HEK293 (cell line): ENCODE results near the gene OSCAR.

Source experiments
- CTCF ChIA-PET: fragments of 350-600 bp; formaldehyde crosslinking; extraction: SDS; loops from one replicate; lab custom pipeline; 2021; ENCODE audit warnings: antibody characterized with exemption; lab: Yijun Ruan, JAX
- POLR2A ChIA-PET: fragments of 300-600 bp; formaldehyde crosslinking; extraction: SDS; loops from one replicate; lab custom pipeline; 2020; ENCODE audit warnings: antibody characterized with exemption, inconsistent platforms; lab: Yijun Ruan, JAX
- H3K27ac ChIP-seq: fragments of 200-500 bp; sonication (Bioruptor generic); 2 replicates; pipeline ENCODE4 v1.5.1; 2014; ENCODE audit warnings: low read depth, low read length, control low read depth, inconsistent platforms; ENCODE audit errors: extremely low read depth
- H3K36me3 ChIP-seq, 2 experiments: fragments of 200-500 bp in 1 of 2; sonication (Bioruptor generic) in 1 of 2; 1 replicate in 1 of 2; 2 replicates in 1 of 2; pipeline ENCODE4 v1.5.1; 2014 to 2017; ENCODE audit warnings: inconsistent platforms in 2 of 2, low read length in 2 of 2; ENCODE audit not compliant: control insufficient read depth in 2 of 2, insufficient read depth in 1 of 2
- H3K4me1 ChIP-seq: fragments of 200-500 bp; sonication (Bioruptor generic); 2 replicates; pipeline ENCODE4 v1.5.1; 2014; ENCODE audit warnings: mild to moderate bottlenecking, low read length, inconsistent platforms; ENCODE audit not compliant: control insufficient read depth, insufficient read depth
- H3K4me3 ChIP-seq: 2 replicates; pipeline ENCODE4 v1.5.1; 2011; ENCODE audit warnings: low read depth, mild to moderate bottlenecking, control low read depth, low read length, moderate library complexity
- H3K9me3 ChIP-seq: fragments of 200-500 bp; sonication (Bioruptor generic); 2 replicates; pipeline ENCODE4 v1.5.1; 2014; ENCODE audit warnings: low read depth, low read length, inconsistent platforms; ENCODE audit not compliant: control insufficient read depth, insufficient read depth
- FEZF1 ChIP-seq: fragments of 450-650 bp; formaldehyde crosslinking; IDR thresholded peaks from 2 replicates; pipeline ENCODE4 v1.5.1; 2016; ENCODE audit warnings: missing biosample characterization, missing genetic modification characterization
- GFI1B ChIP-seq: fragments of 450-650 bp; formaldehyde crosslinking; IDR thresholded peaks from 2 replicates; pipeline ENCODE4 v1.5.1; 2016; ENCODE audit warnings: missing biosample characterization, missing genetic modification characterization
- ZBTB10 ChIP-seq: fragments of 450-650 bp; formaldehyde crosslinking; IDR thresholded peaks from 2 replicates; pipeline ENCODE4 v1.5.1; 2016; ENCODE audit warnings: missing biosample characterization, missing genetic modification characterization
- ZBTB8A ChIP-seq: fragments of 450-650 bp; formaldehyde crosslinking; IDR thresholded peaks from 2 replicates; pipeline ENCODE4 v1.5.1; 2016; ENCODE audit warnings: missing biosample characterization, missing genetic modification characterization
- ZEB2 ChIP-seq: fragments of 450-650 bp; formaldehyde crosslinking; IDR thresholded peaks from 2 replicates; pipeline ENCODE4 v1.5.1; 2016; ENCODE audit warnings: missing biosample characterization, missing genetic modification characterization
- ZFHX2 ChIP-seq: fragments of 450-650 bp; formaldehyde crosslinking; conservative IDR thresholded peaks from 2 replicates; pipeline ENCODE4 v1.5.1; 2016; ENCODE audit warnings: missing biosample characterization, missing genetic modification characterization
- ZFP3 ChIP-seq: fragments of 450-650 bp; formaldehyde crosslinking; IDR thresholded peaks from 2 replicates; pipeline ENCODE4 v1.5.1; 2016; ENCODE audit warnings: low read depth, missing biosample characterization, missing genetic modification characterization
- ZNF114 ChIP-seq: fragments of 450-650 bp; formaldehyde crosslinking; IDR thresholded peaks from 2 replicates; pipeline ENCODE4 v1.5.0; 2017; ENCODE audit warnings: missing biosample characterization, missing genetic modification characterization
- ZNF292 ChIP-seq: fragments of 450-650 bp; formaldehyde crosslinking; IDR thresholded peaks from 2 replicates; pipeline ENCODE4 v1.5.1; 2016; ENCODE audit warnings: low read depth, missing biosample characterization, missing genetic modification characterization, borderline replicate concordance
- ZNF335 ChIP-seq: fragments of 450-650 bp; formaldehyde crosslinking; conservative IDR thresholded peaks from 2 replicates; pipeline ENCODE4 v1.5.1; 2016; ENCODE audit warnings: missing biosample characterization, missing genetic modification characterization
- ZNF48 ChIP-seq: fragments of 450-650 bp; formaldehyde crosslinking; IDR thresholded peaks from 2 replicates; pipeline ENCODE4 v1.5.1; 2016; ENCODE audit warnings: missing biosample characterization, missing genetic modification characterization
- ZNF571 ChIP-seq: fragments of 450-650 bp; formaldehyde crosslinking; IDR thresholded peaks from 2 replicates; pipeline ENCODE4 v1.5.0; 2017; ENCODE audit warnings: missing biosample characterization, missing genetic modification characterization
- ZNF623 ChIP-seq: fragments of 450-650 bp; formaldehyde crosslinking; IDR thresholded peaks from 2 replicates; pipeline ENCODE4 v1.5.1; 2016; ENCODE audit warnings: missing biosample characterization, missing genetic modification characterization
- ZNF639 ChIP-seq: fragments of 450-650 bp; formaldehyde crosslinking; IDR thresholded peaks from 2 replicates; pipeline ENCODE4 v1.5.1; 2016; ENCODE audit warnings: missing biosample characterization, missing genetic modification characterization
- ZSCAN4 ChIP-seq: fragments of 450-650 bp; formaldehyde crosslinking; IDR thresholded peaks from 2 replicates; pipeline ENCODE4 v1.5.1; 2017; ENCODE audit warnings: missing biosample characterization, missing genetic modification characterization
- TF ChIP-seq, protein P1 (sequence below): fragments of 450-650 bp; formaldehyde crosslinking; IDR thresholded peaks from 2 replicates; pipeline ENCODE4 v1.5.1; 2017; ENCODE audit warnings: missing biosample characterization, missing genetic modification characterization
- TF ChIP-seq, protein P2 (sequence below): fragments of 450-650 bp; formaldehyde crosslinking; IDR thresholded peaks from 2 replicates; pipeline ENCODE4 v1.5.1; 2016; ENCODE audit warnings: missing biosample characterization, missing genetic modification characterization
- TF ChIP-seq, protein P3 (sequence below): fragments of 450-650 bp; formaldehyde crosslinking; IDR thresholded peaks from 2 replicates; pipeline ENCODE4 v1.5.1; 2016; ENCODE audit warnings: missing biosample characterization, missing genetic modification characterization

The OSCAR gene

GRCh38 chr19:54121259-54121658, 20.7 kb upstream of the OSCAR start:
- POLR2A ChIA-PET, result interaction anchor here (2.4 kb wide), 1 partner anchor 16 kb away, joined by 9 read pairs; the partner anchor contains the start of gene CNOT3
- Histone ChIP-seq H3K36me3 (peaks cover 28 to 77% of the 10 kb centered on the region in 2 experiments), H3K9me3 (no peaks in the 10 kb centered on the region), H3K4me1 (peaks cover 3% of the 10 kb centered on the region), H3K4me3 (no peak overlapping the region), H3K27ac (no peak overlapping the region)
- CTCF ChIA-PET, result no interaction called here
- TF ChIP-seq ZFP3 (tag by site-specific recombination) (no peak), ZNF335 (tag by site-specific recombination) (no peak), GFI1B (no peak), ZBTB8A (tag by site-specific recombination) (no peak), ZFHX2 (tag by site-specific recombination) (no peak), ZNF48 (no peak), ZNF571 (no peak), ZSCAN4 (tag by site-specific recombination) (no peak), ZNF639 (tag by site-specific recombination) (no peak), ZNF292 (tag by site-specific recombination) (no peak), ZNF114 (no peak), ZNF623 (tag by site-specific recombination) (no peak), FEZF1 (tag by site-specific recombination) (no peak), ZEB2 (no peak), ZBTB10 (tag by site-specific recombination) (no peak)
- TF ChIP-seq, protein P1, sequence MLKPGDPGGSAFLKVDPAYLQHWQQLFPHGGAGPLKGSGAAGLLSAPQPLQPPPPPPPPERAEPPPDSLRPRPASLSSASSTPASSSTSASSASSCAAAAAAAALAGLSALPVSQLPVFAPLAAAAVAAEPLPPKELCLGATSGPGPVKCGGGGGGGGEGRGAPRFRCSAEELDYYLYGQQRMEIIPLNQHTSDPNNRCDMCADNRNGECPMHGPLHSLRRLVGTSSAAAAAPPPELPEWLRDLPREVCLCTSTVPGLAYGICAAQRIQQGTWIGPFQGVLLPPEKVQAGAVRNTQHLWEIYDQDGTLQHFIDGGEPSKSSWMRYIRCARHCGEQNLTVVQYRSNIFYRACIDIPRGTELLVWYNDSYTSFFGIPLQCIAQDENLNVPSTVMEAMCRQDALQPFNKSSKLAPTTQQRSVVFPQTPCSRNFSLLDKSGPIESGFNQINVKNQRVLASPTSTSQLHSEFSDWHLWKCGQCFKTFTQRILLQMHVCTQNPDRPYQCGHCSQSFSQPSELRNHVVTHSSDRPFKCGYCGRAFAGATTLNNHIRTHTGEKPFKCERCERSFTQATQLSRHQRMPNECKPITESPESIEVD (tag by site-specific recombination), result no peak
- TF ChIP-seq, protein P2, sequence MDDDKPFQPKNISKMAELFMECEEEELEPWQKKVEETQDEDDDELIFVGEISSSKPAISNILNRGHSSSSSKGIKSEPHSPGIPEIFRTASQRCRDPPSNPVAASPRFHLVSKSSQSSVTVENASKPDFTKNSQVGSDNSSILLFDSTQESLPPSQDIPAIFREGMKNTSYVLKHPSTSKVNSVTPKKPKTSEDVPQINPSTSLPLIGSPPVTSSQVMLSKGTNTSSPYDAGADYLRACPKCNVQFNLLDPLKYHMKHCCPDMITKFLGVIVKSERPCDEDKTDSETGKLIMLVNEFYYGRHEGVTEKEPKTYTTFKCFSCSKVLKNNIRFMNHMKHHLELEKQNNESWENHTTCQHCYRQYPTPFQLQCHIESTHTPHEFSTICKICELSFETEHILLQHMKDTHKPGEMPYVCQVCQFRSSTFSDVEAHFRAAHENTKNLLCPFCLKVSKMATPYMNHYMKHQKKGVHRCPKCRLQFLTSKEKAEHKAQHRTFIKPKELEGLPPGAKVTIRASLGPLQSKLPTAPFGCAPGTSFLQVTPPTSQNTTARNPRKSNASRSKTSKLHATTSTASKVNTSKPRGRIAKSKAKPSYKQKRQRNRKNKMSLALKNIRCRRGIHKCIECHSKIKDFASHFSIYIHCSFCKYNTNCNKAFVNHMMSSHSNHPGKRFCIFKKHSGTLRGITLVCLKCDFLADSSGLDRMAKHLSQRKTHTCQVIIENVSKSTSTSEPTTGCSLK (tag by site-specific recombination), result no peak
- TF ChIP-seq, protein P3, sequence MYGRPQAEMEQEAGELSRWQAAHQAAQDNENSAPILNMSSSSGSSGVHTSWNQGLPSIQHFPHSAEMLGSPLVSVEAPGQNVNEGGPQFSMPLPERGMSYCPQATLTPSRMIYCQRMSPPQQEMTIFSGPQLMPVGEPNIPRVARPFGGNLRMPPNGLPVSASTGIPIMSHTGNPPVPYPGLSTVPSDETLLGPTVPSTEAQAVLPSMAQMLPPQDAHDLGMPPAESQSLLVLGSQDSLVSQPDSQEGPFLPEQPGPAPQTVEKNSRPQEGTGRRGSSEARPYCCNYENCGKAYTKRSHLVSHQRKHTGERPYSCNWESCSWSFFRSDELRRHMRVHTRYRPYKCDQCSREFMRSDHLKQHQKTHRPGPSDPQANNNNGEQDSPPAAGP, result no peak
